ENCODE measurements around the gene LCNL1. TPM values are rescaled to one million over a fixed set of nuclear protein-coding genes. Genes with fewer than 3 reads are reported as not detected.

LCNL1 gene
- total and polyA plus RNA-seq, 4 donors = 0.01 to 0.08 TPM; not detected in 2

- TF ChIP-seq CTCF (IDR thresholded peaks at IDR 0.05; ENCODE audit: low read depth, low read length, missing input control) = no peak
- TF ChIP-seq TAF1 (conservative IDR thresholded peaks at IDR 0.05) = no peak
- TF ChIP-seq NR2F2 (IDR thresholded peaks at IDR 0.05) = no peak
- no peak for TF ChIP-seq ATF3 (IDR thresholded peaks at IDR 0.05)
Observed at GRCh38 chr9:136997371-136997770, 14.6 kb downstream of the LCNL1 start (continued).

- peak overlapping the region in 1 of 2 donors; percentile 28 for H3K27ac ChIP-seq (ENCODE audit: low read depth in 1 of 2, low read length in 2 of 2)
- no peak overlapping the region for H3K4me3 ChIP-seq (ENCODE audit: low read depth in 1 of 3, low read length in 3 of 3)
- H3K27me3 ChIP-seq (ENCODE audit: control insufficient read depth in 4 of 4, insufficient read depth in 4 of 4, low read length in 3 of 4) = no peaks in the 10 kb centered on the region
- H3K36me3 ChIP-seq (ENCODE audit: control insufficient read depth in 4 of 4, insufficient read depth in 3 of 4, low read depth in 1 of 4, low read length in 3 of 4) = peaks cover 0 to 3% (median 0%) of the 10 kb centered on the region in 4 donors
- no peak for TF ChIP-seq FOXA2 (IDR thresholded peaks at IDR 0.05)
- TF ChIP-seq HNF4A (conservative IDR thresholded peaks at IDR 0.05) = no peak
- peaks cover 6 to 32% (median 12%) of the 10 kb centered on the region in 4 donors for H3K4me1 ChIP-seq (ENCODE audit: control insufficient read depth in 4 of 4, insufficient read depth in 4 of 4, low read length in 3 of 4)
- H3K9ac ChIP-seq (ENCODE audit: low read depth in 1 of 2, low read length in 2 of 2) = no peak overlapping the region
- 63% methylated on average over 18 of the region's 18 CpGs for WGBS
- no peaks in the 10 kb centered on the region for H3K9me3 ChIP-seq (ENCODE audit: control insufficient read depth in 4 of 4, low read length in 3 of 4)
- DNase-seq (ENCODE audit: low spot score) = no peak
Observed at GRCh38 chr9:136997830-136998234, 15.0 kb downstream of the LCNL1 start.

GRCh38 chr9:137000177-137000930 is 17.6 kb downstream of the LCNL1 start:
- Histone ChIP-seq H3K9me3 (ENCODE audit: control insufficient read depth in 4 of 4, low read length in 3 of 4) (no peaks in the 10 kb centered on the region), H3K27ac (ENCODE audit: low read depth in 1 of 2, low read length in 2 of 2) (no peak overlapping the region), H3K27me3 (ENCODE audit: control insufficient read depth in 4 of 4, insufficient read depth in 4 of 4, low read length in 3 of 4) (no peaks in the 10 kb centered on the region), H3K9ac (ENCODE audit: low read depth in 1 of 2, low read length in 2 of 2) (no peak overlapping the region), H3K4me1 (ENCODE audit: control insufficient read depth in 4 of 4, insufficient read depth in 4 of 4, low read length in 3 of 4) (peaks cover 2 to 22% (median 4%) of the 10 kb centered on the region in 4 donors), H3K36me3 (ENCODE audit: control insufficient read depth in 4 of 4, insufficient read depth in 3 of 4, low read depth in 1 of 4, low read length in 3 of 4) (no peaks in the 10 kb centered on the region), H3K4me3 (ENCODE audit: low read depth in 1 of 3, low read length in 3 of 3) (no peak overlapping the region)
- TF ChIP-seq EGR1 (IDR thresholded peaks at IDR 0.05; ENCODE audit: low read depth in 2 of 2) (no peak), RXRA (IDR thresholded peaks at IDR 0.05) (peak in 1 of 2 donors; percentile 4)
- DNase-seq (ENCODE audit: low spot score) = no peak
- WGBS = 65% methylated on average over 10 of the region's 10 CpGs

- H3K4me3 ChIP-seq (ENCODE audit: low read depth in 1 of 3, low read length in 3 of 3) = no peak overlapping the region
- peaks cover 0 to 10% (median 4%) of the 10 kb centered on the region in 4 donors for H3K4me1 ChIP-seq (ENCODE audit: control insufficient read depth in 4 of 4, insufficient read depth in 4 of 4, low read length in 3 of 4)
- peak in 1 of 2 donors; percentile 34 for TF ChIP-seq HNF4A (conservative IDR thresholded peaks at IDR 0.05)
- TF ChIP-seq MAX (IDR thresholded peaks at IDR 0.05) = no peak
- no peak for TF ChIP-seq RXRA (IDR thresholded peaks at IDR 0.05)
- no peaks in the 10 kb centered on the region for H3K36me3 ChIP-seq (ENCODE audit: control insufficient read depth in 4 of 4, insufficient read depth in 3 of 4, low read depth in 1 of 4, low read length in 3 of 4)
- 78% methylated on average over 20 of the region's 20 CpGs for WGBS
- no peak overlapping the region for H3K27ac ChIP-seq (ENCODE audit: low read depth in 1 of 2, low read length in 2 of 2)
- H3K9me3 ChIP-seq (ENCODE audit: control insufficient read depth in 4 of 4, low read length in 3 of 4) = no peaks in the 10 kb centered on the region
- no peak for DNase-seq (ENCODE audit: low spot score)
- no peaks in the 10 kb centered on the region for H3K27me3 ChIP-seq (ENCODE audit: control insufficient read depth in 4 of 4, insufficient read depth in 4 of 4, low read length in 3 of 4)
- no peak overlapping the region for H3K9ac ChIP-seq (ENCODE audit: low read depth in 1 of 2, low read length in 2 of 2)
Observed at GRCh38 chr9:137001857-137002645, 19.3 kb downstream of the LCNL1 start.
